GM21717 (cell line): ENCODE data around the gene DKKL1.

Experiments used
- ATAC-seq: cut with Tn5 transposase; IDR thresholded peaks from one replicate; pipeline ENCODE4 v1.9.1; 2021; ENCODE audit warnings: mild to moderate bottlenecking, moderate library complexity; ENCODE audit not compliant: unreplicated experiment

DKKL1 gene

DNA sequence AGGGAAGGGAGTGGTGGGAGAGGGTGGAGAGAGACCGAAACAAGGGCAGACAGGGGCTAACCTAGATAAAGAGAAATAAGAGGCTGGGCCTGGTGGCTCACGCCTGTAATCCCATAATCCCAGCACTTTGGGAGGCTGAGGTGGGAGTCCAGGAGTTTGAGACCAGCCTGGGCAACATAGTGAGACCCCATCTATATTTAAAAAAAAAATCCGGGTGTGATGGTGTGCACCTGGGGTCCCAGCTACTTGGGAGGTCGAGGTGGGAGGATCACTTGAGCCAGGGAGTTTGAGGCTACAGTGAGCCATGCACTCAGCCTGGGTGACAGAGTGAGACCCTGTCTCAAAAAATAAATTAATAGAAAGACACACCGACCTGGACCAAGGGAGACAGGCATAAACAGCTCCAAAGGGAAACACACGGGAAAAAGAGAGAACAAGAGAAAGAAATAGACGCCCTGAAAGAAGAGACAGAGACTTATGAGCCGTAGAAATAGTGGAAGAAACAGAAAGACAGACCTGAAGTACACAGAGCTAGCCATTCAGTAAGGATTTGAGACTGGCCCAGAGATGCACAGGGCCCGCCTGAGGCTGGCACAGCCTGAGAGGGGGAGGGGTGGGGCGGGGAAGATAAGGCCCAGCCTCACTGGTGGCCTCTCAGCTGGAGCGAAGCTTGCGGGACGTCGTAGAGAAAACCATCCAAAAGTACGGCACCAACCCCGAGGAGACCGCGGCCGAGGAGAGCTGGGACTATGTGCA lies 26.2 kb upstream of the DKKL1 start:
- no peak for ATAC-seq

DNA sequence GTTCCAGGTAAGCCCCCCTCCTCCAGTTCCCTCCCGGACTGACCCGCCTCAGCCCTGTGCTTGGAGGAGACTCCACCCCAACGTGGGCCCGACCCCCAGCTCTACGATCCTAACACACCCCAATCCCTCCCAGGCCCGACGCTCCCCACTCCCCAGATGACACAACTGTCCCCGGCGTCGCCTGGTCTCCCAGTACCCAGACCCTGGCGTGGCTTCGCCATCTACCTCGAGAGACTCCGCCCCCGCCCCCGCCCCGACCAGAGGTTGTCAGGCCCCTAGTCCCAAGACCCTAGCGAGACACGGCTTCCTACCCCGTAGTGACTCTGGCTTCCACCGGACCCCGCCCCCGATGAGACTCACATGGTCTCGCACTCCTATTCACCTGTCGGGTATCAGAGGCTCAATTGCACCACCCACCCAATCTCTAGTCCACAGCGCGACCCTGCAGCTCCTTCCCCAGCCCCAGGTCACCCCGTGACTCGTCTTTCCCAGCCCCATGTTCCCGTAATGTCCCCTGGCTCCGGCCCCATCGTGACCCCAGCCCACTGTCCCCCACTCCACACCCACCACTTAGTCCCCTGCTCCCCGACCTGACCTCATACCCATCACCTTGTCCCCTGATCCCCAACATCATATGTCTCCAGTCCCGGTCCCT lies 25.5 kb upstream of the DKKL1 start:
- no peak for ATAC-seq

DNA sequence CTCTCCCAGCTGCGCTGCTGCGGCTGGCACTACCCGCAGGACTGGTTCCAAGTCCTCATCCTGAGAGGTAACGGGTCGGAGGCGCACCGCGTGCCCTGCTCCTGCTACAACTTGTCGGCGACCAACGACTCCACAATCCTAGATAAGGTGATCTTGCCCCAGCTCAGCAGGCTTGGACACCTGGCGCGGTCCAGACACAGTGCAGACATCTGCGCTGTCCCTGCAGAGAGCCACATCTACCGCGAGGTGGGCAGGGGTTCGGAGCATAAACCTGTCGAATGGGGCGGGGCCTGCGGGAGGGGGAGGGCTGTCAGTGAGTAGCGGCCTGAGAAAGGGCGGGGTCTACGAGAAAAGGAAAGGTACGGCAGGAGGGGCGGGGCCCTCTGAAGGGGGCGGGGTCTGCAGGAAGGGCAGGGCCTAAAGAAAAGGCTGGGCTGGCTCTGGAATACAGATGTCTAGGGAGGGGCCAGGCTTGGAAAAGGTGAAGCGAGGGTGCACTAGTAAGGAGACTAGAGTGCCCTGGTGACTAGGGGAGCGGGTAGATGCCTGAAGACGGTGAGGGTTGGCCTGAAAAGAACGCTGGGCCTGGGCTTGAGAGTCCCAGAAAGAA lies 24.9 kb upstream of the DKKL1 start:
- no peak for ATAC-seq

DNA sequence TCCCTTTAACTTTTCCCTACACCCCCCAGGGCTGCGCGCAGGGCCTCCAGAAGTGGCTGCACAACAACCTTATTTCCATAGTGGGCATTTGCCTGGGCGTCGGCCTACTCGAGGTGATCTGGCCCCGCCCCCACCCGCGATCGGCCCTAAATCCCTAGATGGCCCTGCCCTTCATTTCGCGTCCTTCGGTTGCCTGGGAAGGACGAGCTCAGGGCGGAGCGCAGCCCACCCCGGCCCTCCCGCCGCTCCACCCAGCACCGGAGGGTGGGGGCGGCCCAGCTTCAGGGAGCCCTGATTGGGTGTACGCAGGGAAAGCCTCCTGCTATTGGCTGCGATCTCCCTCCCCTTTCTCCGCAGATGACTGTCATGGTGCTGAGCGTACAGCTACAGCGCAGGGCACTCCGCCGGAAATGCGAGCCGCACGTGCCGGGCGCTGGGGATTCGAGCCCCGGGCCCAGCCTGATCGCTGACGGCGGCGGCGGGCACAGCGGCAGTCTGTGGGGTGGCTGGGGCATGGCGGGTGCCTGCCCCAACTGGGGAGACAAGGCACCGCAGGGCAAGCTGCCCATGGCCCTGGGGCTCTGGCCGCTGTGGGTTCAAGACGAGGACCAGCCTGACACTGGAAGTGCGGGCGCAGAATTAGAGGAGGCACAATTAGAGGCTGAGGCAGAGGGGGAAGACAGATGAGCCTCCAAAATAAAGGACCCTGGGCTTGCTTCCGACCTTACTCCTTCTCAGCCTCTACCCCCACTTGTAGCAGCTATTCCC lies 24.2 kb upstream of the DKKL1 start:
- ATAC-seq = no peak

DNA sequence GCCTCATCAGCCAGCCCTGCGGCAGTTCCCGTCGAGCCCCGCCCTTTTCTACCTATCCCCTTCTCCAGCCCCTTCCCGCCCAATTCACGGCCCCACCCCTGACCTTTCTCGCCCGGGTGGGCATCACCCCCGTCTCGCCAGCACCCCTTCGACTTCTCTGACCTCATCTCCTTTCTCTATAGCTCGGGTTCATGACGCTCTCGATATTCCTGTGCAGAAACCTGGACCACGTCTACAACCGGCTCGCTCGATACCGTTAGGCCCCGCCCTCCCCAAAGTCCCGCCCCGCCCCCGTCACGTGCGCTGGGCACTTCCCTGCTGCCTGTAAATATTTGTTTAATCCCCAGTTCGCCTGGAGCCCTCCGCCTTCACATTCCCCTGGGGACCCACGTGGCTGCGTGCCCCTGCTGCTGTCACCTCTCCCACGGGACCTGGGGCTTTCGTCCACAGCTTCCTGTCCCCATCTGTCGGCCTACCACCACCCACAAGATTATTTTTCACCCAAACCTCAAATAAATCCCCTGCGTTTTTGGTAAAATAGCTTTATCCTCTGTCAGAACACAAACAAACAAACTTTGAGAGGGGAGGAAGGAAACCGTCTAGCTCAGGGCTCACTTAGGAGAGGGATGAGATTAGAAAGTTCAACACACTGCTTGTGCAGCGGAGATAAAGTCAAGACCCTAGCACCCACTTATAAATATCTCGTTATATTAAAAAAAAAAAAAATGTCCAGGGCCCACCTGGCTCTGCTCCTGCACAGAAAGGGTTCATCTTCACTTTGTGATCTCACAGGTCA lies 23.4 kb upstream of the DKKL1 start:
- ATAC-seq = no peak

DNA sequence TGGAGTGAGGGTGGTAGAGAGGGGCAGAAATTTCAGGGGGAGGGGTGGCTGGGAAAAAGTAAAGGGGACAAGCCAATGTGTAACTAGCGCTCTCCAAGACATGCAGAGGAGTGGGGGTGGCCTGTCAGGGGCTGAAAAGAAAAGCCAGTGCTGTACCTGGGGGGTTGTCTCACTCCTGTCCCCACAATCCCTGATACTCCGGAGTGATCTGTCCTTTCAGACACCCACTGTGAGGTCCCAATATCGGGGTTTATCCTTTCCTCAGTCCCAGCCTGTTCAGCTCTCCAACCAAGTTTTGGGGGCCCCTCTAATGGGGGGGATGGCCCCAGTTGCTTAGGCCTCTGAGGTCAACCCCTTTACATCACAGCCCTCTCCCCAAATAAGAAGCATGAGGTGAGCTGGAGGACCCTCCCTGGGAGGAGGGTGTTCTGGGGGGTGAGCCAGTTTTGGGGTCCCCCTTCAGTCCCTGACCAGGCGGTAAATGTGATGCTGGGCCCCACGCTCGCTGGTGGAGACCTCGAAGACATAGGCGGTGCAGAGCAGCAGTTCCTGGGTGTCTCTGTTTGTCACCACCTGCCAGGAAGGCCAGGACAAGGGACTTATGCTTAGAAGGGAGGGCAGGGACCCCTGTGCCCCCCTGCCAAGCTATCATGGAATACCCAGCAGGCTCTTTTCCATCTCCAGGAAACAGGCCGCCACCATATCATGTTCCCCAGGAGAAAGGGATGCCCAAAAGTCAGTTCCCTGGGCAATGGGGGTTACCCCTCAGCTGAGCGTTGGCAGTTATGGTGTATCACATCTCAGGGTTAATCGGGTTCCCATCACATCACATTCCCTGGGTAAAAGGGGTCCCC lies 22.6 kb upstream of the DKKL1 start:
- no peak for ATAC-seq

DNA sequence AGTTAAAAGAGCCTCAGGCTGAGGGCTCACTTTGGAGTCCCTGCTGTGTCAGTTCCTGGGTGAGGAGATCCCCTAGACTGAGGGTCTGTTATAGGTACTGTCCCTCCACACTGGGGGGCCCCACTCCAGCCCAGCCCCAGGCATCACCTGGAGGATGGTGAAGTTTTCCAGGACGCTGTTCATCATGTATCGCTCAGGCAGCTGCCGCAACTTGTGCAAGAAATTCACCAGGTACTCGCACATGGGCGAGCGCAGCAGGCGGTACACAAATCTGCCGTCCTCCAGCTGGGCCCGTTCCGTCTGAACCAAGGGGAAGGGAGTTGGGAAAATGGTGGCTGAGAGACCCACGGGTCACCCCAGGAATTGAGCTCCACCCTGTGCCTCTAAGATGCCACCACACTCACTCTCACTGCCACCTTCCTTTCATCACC lies 21.4 kb upstream of the DKKL1 start:
- no peak for ATAC-seq

DNA sequence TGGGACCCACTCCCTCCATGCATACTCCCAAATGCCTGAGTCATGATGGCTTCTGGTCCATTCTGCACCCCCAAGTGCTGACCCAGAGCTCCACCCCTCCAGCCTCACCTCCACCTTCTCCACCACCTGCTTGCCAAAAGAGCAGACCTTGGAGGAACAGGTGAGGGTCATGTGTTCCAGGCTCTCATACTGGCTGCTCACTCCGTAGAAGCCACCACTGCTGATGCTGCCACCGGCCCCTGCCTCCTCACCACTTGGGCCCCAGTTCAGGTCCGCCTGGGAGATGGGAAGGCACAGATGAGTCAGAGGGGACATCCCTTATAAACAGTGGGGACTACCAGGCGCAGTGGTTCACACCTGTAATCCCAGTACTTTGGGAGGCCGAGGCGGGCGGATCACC lies 20.6 kb upstream of the DKKL1 start:
- no peak for ATAC-seq

DNA sequence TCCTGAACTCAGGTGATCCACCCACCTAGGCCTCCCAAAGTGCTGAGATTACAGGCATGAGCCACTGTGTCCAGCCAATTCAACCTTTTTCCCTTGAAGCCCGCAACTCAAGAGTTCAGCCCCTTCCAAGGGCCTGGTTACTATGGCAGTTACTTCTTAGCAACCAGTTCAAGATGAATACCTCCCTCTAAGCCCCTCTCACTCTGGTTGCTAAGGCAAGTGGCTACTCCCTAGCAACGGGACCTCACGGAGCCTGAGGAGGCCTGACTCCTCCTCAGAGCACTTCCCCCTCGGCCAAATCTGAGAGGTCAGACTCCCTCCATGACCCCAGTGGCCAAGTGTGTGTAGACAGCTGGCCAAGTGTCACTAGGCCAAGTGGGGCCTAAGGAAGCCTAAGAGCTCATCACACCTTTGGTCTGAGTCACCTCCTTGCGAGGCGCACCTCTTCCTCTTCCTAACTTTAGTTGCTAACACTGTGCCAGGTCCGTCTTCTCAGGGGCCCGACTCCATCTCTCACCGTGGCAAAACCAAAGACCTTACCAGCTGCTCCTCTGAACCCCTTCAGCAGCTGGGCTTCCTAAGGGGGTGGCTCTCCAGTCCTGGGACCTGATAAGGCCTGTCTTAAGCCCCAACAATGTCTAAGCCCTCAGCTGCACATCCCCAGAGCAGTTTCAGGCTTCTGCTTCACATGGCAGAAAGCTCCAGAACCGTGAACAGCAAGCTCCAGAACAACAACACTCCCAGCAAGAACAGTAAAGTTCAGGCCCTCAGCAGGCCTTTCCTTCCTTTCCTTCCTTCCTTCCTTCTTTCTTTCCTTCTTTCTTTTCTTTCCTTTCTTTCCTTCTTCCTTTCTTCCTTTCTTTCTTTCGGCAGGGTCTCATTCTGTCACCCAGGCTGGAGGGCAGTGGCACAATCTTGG lies 18.9 kb upstream of the DKKL1 start:
- ATAC-seq = no peak

DNA sequence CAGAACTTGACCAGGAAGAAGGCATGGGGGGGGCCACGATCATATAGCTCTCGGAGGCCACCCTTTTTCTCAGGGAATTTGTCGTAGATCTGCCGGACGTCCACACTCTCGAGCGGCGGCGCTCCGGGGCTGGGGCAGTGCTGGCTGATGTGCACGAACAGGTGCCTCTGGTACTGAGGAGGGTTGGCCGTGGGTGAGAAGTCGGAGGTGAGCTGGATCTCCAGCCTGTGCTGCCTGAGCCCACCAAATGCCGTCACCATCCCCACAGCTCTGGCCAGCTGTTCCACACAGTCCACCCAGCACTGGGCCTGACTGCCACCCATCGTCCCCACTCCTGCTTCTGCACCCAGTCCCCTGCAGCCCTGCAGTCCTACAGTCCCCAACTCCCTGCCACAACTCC lies 16.5 kb upstream of the DKKL1 start:
- ATAC-seq = no peak

DNA sequence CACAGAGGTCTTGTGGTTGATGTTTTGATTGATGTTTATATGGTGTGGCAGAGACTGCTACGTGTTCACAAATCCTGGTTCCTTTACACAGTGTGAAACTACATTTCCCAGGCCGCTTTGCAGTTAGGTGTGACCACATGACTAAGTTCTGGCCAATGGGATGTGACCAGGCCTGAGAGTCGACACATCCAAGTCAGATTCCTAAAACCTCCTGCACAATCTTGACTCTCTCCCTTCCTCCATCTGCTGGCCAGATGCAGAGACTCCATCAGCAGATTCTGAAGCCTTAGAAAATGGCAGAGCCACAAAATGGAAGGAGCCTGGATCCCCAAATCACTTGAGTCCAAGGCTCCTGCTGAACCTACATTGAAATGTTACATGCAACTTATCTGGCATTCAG lies 15.8 kb upstream of the DKKL1 start:
- ATAC-seq = no peak

DNA sequence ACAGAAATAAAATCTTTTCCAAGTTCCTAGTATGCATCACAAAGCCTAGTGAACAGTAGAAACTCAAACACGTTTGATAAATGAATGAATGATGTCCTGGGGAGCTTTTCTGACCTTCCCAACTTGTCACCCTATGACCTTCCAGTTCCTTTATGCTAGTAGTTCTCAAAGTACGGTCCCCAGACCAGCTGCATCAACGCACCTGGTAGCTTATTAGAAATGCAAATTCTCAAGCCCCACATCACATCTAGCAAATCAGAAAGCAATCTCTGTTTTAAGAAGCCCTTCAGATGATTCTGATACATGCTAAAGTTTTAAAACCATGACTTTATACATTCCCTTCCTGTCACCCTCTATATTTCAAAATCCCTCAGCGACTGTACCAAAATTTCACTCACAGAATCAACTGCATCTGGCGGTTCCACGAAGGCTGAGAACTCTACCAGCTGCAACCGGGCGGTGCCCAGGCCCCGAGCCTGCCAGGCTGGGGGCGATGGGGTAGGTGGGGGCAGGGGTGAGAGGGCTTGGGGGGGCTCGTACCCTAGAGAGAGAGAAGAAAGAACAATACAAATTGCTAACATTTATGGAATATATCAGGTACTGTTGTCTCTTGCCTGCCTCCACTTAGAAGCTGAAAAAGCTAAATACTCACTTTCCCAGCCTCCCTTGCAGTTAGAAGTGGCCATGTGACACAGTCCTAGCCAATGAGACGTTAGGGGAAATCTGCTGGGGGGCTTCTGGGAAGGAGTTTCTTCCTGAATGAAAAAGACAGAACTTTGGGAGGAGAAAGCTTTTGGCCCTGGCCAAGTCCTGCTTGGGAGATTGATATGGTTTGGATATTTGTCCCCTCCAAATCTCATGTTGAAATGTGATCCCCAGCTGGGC lies 15.1 kb upstream of the DKKL1 start:
- no peak for ATAC-seq

DNA sequence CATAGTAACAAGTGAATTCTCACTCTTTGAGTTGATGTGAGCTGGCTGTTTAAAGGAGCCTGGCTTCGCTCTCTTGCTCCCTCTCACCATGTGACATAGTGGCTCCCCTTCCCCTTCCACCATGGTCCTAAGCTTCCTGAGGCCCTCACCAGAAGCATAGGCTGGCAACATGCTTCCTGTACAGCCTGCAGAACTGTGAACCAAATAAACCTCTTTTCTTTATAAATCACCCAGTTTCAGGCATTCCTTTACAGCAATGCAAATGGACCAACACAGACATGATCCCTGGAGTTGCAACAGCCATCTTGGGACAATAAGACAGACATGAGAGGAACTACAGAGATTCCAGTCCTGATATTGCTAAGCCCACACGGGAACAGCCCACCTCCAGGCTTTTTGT lies 14.1 kb upstream of the DKKL1 start:
- ATAC-seq = no peak

DNA sequence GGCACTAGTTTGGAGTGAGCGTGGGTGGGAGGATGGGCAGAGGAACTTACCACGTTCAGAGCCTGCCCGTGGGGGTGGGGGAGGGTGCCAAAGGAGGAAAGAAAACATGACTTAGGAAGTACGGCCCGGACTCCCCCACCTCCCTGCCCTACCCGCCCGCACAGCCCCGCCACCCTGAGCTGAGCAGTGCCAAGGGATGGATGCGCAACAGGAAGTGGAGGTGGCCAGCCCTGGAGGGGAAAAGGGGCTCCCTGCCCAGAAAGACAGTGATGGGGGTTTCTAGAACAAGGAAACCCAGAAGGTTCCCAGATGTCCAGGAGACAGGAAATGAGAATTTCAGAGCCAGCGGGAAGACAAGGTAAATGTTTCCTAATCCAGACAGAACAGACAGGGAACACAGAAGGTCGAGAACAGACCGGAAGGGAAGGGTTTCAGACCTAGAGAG lies 7.7 kb upstream of the DKKL1 start:
- no peak for ATAC-seq

DNA sequence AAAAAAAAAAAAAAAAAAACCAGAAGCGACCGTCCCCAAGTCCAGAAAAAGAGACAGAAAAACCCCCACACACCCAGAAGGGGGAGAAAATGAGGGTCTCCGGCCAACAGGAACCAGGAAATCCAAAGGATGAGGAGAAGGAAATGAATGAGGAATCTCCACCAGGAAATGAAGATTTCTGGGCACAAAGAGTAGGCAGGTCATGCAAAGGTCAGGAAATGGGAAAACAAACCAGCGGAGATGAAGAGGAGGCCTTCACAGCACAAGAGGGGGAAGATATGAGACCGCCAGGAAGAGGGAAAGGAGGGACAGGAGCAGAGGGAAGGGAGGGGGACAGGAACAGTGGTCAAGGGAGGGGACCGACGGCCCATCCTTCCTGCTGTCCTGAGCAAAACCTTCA lies 7.3 kb upstream of the DKKL1 start:
- ATAC-seq = no peak

DNA sequence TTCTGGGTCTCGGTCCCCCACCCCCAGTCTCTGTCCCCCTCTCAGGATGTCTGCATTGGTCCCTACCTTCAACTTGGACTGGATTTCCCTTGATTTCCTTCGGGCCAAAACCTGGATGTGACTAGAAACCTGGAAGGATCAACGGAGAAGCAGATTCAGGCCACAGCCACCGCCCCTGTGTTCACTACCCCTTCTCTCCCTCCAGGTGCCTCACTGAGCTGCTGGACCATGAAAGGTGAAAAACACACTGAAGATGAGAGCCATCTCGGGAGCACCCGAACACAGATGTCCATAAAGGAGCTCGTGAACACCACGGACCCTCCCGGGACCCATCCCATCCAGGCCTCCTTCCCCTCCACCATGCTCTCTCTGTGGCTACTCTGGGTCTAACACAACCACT lies 6.5 kb upstream of the DKKL1 start:
- ATAC-seq = no peak
